Measurements from ENCODE around the gene CBL. TPM values are rescaled to one million over a fixed set of nuclear protein-coding genes. Genes with fewer than 3 reads are reported as not detected.

Gene CBL
- 7.5 and 10.3 TPM in 2 replicates for total RNA-seq

DNA sequence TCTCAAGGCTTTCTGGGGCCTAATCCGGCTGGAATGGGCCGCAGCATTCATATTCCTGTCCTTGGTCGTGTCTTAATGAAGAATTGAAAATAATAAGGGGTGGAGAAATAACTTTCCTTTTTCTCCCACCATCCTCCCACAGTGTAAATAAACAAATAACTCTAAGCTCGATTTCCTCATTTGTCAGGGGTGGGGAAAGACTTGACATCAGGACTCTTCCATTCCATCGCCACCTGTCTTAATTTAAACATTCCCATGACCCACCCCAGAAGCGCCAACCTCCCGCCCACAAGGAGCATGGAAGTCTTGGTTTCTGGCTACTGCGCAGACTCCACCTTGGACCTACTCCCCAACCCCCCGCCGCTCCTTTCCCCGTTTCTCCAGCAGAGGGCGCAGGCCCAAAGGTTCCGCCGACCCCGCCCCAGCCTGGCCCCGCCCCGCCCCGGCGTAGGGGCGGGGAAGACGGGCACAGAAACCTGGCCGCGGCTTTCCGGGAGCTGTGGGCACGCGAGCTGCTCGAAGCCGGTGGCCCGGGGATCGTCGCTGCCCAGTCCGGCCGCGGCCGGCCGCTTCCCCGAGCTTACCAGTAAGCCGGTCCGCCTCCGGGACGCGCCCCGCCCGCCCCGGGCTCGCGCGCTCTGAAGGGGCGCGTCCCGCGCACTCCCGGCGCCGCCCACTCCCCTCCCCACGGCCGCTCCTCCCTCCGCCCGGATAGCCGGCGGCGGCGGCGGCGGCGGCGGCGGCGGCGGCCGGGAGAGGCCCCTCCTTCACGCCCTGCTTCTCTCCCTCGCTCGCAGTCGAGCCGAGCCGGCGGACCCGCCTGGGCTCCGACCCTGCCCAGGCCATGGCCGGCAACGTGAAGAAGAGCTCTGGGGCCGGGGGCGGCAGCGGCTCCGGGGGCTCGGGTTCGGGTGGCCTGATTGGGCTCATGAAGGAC, at the start of gene CBL:
Gene CBL (plus strand): TSS at position 766 of the 937 bp plus-strand sequence. CDS start 79 bp downstream, at position 845.

DNA sequence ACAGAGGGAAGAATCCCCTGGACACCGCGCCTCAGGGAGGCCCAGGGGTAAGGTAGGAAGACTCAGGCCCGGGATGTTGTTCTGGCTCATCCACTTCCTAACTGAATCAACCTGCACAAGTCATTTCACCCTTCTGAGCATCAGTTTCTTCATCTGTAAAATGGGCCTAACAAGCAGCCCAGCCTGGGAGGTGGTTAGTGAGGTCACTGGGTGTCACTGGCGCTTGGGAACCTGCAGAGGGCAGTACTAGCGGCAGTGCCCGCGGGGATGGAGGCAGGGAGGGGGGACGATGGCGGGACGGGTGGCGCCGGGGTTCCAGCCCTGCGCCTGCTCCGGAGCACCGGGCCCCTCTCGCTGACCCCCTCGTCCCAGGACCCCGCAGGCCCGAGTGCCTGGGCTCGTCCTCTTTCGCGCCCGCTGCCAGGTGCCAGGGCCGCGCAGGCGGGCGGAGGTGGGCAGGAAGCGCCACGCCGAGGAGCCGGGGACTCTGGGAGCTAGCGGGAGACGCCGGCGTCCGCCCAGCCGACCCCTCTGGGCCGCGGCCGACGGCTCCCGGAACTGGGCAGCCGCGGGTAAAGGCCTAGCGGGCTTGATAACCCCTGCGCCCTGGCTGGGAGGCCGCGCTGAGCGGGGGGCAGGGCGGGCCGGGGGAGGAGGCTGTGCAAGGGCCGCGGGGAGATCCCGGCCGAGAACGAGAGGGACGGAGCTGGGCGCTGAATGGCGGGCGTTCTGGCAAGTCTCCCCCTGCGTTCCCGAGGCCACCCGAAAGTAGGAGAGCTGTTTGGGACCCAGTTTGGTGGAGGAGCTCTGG, 37.5 kb upstream of the CBL start, which contains the start of gene NLRX1:
Gene NLRX1 (plus strand): TSS at position 255 of the 811 bp plus-strand sequence. CDS start 2,679 bp downstream, outside the sequence.

DNA sequence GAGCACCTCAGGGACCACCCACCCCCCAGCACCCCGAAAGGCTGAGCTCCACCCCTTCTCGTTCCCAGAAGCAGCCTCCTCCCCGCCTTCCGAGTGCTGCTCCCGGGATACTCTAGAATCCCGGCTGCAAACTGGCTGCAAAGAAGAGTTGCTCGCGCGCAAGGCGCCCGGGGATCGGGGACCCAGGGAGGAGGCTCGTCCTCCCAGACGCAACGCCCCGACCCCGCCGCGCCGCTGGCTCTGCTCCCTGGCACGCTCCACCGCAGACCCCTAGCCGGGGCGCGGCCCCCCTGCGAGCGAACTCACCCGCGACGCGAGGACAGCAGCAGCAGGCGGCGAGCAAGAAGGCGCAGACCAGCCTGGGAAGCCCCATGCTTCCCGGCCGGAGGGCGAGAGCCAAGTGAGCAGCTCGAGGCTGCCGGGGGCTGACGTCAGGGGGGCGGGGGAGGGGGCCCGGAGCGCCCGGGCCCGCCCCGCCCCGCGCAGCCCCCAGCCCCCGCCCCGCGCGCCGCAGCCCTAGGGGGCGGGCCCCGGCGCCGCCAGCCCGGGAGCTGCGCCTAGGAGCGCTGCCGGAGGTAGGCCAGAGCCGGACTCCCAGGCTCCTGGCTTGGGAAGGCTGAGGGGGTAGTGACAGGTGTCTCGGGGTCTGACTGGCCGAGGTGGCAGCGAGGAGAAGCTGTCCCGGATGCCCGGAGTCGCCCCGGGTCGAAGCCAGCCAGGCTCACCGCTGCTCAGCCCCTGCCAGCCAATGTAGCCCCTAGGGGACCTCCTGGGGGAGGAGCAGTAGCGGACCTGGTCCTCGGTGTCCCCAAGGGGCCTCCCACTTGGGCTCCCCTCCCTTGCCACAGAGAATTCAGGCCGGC, 110.8 kb downstream of the CBL start, which contains the start of gene MCAM:
Gene MCAM (minus strand): TSS at position 402 of the 863 bp plus-strand sequence. CDS start 29 bp downstream, at position 373.

DNA sequence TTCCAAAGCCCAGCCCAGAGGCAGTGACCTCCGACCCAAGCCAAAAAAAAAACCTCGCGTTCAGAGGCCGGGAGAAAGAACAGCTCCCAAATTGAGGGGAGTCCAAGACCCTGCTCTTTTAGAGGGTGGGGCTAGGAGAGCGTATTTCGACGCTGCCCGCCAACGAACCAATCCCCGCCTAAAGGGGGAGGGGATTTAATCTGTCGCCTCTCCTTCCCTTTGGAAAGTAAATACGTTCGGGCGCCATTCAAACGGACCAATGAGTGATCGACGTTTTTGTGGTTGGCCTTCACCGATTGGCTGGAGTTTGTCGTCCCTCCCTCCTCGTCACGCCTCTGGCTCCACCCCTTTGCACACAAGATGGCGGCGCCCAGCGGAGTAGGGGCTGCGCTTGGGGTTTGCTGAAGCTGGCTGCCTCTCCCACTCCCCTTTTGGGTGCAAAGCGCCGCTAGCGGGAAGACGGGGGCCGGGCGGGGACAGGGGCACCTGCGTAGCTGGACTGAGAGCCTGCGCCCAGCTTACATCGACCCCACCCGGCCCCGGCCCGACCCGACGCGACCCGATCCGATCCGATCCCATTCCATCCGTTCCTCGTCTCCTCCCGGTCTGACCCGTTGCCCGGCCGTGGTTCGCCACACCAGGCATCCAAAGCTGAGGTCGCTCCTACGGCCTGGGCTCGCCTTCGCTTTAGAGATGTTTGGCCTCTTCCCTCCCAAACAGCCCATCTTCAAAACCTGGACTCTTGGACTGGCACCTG, 128.2 kb downstream of the CBL start, which contains the start of gene RNF26:
Gene RNF26 (plus strand): TSS at position 354 of the 757 bp plus-strand sequence. CDS start 596 bp downstream, outside the sequence.

DNA sequence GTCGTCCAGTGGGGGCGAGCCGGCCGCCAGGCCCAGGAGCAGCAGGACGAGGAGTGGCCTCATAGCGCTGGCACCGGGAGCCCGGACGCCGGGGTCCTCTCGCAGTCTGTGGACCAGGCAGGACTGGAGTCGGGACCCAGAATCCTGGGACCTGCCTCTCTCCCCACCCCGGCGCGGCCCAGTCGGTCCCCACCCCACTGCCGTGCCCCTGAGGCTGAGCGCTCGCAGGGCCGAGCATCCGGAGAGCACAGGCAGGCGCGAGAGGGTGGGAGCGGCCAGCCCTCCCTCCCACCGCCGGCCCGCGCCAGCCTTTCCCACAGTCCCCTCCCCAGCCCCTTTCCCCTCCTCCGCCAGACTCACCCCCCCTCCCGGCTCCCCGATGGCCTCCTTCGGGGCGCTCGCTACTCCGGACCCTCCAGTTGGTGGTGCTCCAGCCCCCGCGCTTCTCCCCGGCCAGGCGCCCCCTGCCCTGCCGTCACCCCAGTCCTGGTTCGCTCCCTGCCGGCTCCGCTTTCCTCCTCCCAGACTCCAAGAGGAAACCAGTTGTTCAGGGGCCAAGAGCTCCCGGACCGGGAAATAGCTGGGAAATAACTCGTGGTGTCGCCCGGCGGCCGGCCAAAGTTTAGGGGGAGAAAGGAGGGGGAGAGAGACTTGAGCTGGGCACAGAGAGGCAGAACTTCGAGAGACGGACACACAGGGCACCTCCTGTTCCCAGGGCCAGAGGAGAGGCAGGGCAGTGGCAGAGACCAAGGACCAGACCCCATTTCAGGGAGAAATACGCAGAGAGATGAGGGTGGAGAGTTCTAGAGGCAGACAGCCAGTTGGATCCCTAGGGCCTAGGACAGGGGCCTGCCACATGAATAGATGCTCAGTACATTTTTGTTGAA, 134.4 kb downstream of the CBL start, which contains the start of gene C1QTNF5:
Gene C1QTNF5 (minus strand): TSS at position 549 of the 887 bp plus-strand sequence. CDS start 486 bp downstream, at position 63.

DNA sequence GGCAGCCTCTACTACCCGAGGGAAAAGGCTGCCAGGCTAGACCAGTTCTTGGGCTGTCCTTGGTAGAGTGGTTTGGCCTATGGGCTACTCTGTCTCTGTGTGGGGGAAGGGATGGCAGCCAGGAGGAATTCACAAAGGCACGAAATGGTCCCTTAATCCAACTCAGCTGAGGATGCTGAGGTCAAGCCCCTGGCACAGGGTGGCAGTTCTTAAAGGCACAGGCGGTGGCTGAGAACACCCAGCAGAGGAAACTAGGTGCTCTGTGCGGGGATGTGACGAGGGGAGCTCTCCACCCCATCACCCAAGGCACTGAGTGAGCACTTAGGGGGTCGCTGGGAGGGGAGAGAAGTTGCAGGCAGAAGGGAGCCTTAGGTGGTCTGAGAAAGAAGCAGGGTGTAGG, 140.5 kb downstream of the CBL start, which contains the start of gene MFRP:
Gene MFRP (minus strand): TSS at position 101 of the 400 bp plus-strand sequence. CDS start 192 bp downstream, outside the sequence.

Other genes with a start within 250 kb of the CBL start
- gene FOXR1, start 234.6 kb upstream of the CBL start, total RNA-seq = not detected in 2 replicates
- gene CENATAC, start 208.2 kb upstream of the CBL start, total RNA-seq = 7.0 and 11.4 TPM in 2 replicates
- gene RPS25, start 188.0 kb upstream of the CBL start, total RNA-seq = 2,356 and 2,509 TPM in 2 replicates
- gene TRAPPC4, start 187.6 kb upstream of the CBL start, total RNA-seq = 102 and 106 TPM in 2 replicates
- 37.6 and 39.3 TPM in 2 replicates for gene SLC37A4, start 175.5 kb upstream of the CBL start, total RNA-seq
- gene HYOU1, start 149.1 kb upstream of the CBL start, total RNA-seq = 98.8 and 112 TPM in 2 replicates
- 14.8 and 17.8 TPM in 2 replicates for gene VPS11, start 138.5 kb upstream of the CBL start, total RNA-seq
- 10.5 and 27.9 TPM in 2 replicates for gene HMBS, start 121.5 kb upstream of the CBL start, total RNA-seq
- 28.2 and 33.6 TPM in 2 replicates for gene DPAGT1, start 104.5 kb upstream of the CBL start, total RNA-seq
- gene C2CD2L, start 99.0 kb upstream of the CBL start, total RNA-seq = 5.0 and 5.8 TPM in 2 replicates
- 5.2 and 17.0 TPM in 2 replicates for gene HINFP, start 84.8 kb upstream of the CBL start, total RNA-seq
- 0.42 and 0.79 TPM in 2 replicates for gene ABCG4, start 57.3 kb upstream of the CBL start, total RNA-seq
- 21.8 and 28.5 TPM in 2 replicates for gene NLRX1, start 37.6 kb upstream of the CBL start, total RNA-seq
- not detected in 2 replicates for gene NHERF4, start 20.9 kb upstream of the CBL start, total RNA-seq
- 197 and 367 TPM in 2 replicates for gene MCAM, start 110.8 kb downstream of the CBL start, total RNA-seq
- gene RNF26, start 128.2 kb downstream of the CBL start, total RNA-seq = 15.0 and 16.8 TPM in 2 replicates
- gene C1QTNF5, start 134.5 kb downstream of the CBL start, total RNA-seq = 0.07 TPM in 1 of 2 replicates, not detected in the other
- not detected in 2 replicates for gene MFRP, start 140.4 kb downstream of the CBL start, total RNA-seq
- gene USP2, start 175.4 kb downstream of the CBL start, total RNA-seq = 1.1 and 1.9 TPM in 2 replicates
- 9.2 and 11.4 TPM in 2 replicates for gene THY1, start 216.8 kb downstream of the CBL start, total RNA-seq

Data from airway epithelial cell (primary cell).